Mesodermal cell (in vitro differentiated cells): ENCODE data around the gene DEGS2.

Experiments used
- H3K27ac ChIP-seq: 2 replicates; pipeline ENCODE4 v1.7.0; 2013; ENCODE audit warnings: mild to moderate bottlenecking, low read depth, low read length, moderate library complexity; ENCODE audit not compliant: severe bottlenecking
- H3K36me3 ChIP-seq: 2 replicates; pipeline ENCODE4 v1.7.1; 2013; ENCODE audit warnings: mild to moderate bottlenecking, low read length, moderate library complexity; ENCODE audit not compliant: control insufficient read depth, insufficient read depth
- H3K4me1 ChIP-seq: one replicate; pipeline ENCODE4 v1.7.1; 2013; ENCODE audit warnings: mild to moderate bottlenecking, low read length; ENCODE audit not compliant: insufficient read depth, control insufficient read depth, poor library complexity, severe bottlenecking
- H3K4me3 ChIP-seq: 2 replicates; pipeline ENCODE4 v1.7.0; 2013; ENCODE audit warnings: low read length, control low read depth, mild to moderate bottlenecking; ENCODE audit not compliant: insufficient read depth, poor library complexity, severe bottlenecking; ENCODE audit errors: extremely low read depth
- H3K9me3 ChIP-seq: 2 replicates; pipeline ENCODE4 v1.7.1; 2013; ENCODE audit warnings: mild to moderate bottlenecking, low read length, moderate library complexity; ENCODE audit not compliant: control insufficient read depth
- WGBS, 2 experiments: methylation state at CpG; one replicate each; pipeline ENCODE4 v1.1.5; 2013; ENCODE audit warnings: missing lambda C conversion rate in 2 of 2; ENCODE audit not compliant: insufficient coverage in 2 of 2; 5-methylcytosine and 5-hydroxymethylcytosine counted together

Gene DEGS2

GRCh38 chr14:100109594-100109955 lies 49.9 kb downstream of the DEGS2 start:
- no peaks in the 10 kb centered on the region for H3K9me3 ChIP-seq
- no peak overlapping the region for H3K4me3 ChIP-seq
- H3K27ac ChIP-seq, result no peak overlapping the region
- H3K36me3 ChIP-seq, result peaks cover 4% of the 10 kb centered on the region
- H3K4me1 ChIP-seq, result peaks cover 5% of the 10 kb centered on the region
- WGBS, 2 experiments, result 84 to 88% methylated on average over 6 to 8 of the region's 9 CpGs

GRCh38 chr14:100108840-100109593 lies 50.4 kb downstream of the DEGS2 start:
- Histone ChIP-seq H3K36me3 (peaks cover 4% of the 10 kb centered on the region), H3K4me1 (peaks cover 5% of the 10 kb centered on the region), H3K27ac (no peak overlapping the region), H3K4me3 (no peak overlapping the region), H3K9me3 (no peaks in the 10 kb centered on the region)
- 93 to 96% methylated on average over 8 to 9 of the region's 10 CpGs for WGBS, 2 experiments

GRCh38 chr14:100108042-100108825 lies 51.2 kb downstream of the DEGS2 start:
- no peak overlapping the region for H3K4me3 ChIP-seq
- no peaks in the 10 kb centered on the region for H3K9me3 ChIP-seq
- H3K4me1 ChIP-seq, result peaks cover 5% of the 10 kb centered on the region
- peaks cover 4% of the 10 kb centered on the region for H3K36me3 ChIP-seq
- 43 to 49% methylated on average over 12 to 13 of the region's 13 CpGs for WGBS, 2 experiments
- H3K27ac ChIP-seq, result no peak overlapping the region

GRCh38 chr14:100107236-100107635 lies 52.2 kb downstream of the DEGS2 start:
- Histone ChIP-seq H3K4me1 (peaks cover 3% of the 10 kb centered on the region), H3K9me3 (no peaks in the 10 kb centered on the region), H3K36me3 (peaks cover 4% of the 10 kb centered on the region), H3K4me3 (no peak overlapping the region), H3K27ac (no peak overlapping the region)
- WGBS, 2 experiments, result 96 to 97% methylated on average over 3 to 4 of the region's 5 CpGs

- WGBS, 2 experiments, result 87 to 97% methylated on average over 8 to 10 of the region's 17 CpGs
- H3K4me3 ChIP-seq, result no peak overlapping the region
- H3K4me1 ChIP-seq, result peaks cover 3% of the 10 kb centered on the region
- H3K36me3 ChIP-seq, result peaks cover 4% of the 10 kb centered on the region
- no peaks in the 10 kb centered on the region for H3K9me3 ChIP-seq
- H3K27ac ChIP-seq, result no peak overlapping the region
Observed at GRCh38 chr14:100106250-100107112, 53.0 kb downstream of the DEGS2 start.

- Histone ChIP-seq H3K4me3 (no peak overlapping the region), H3K4me1 (peaks cover 3% of the 10 kb centered on the region), H3K27ac (no peak overlapping the region), H3K9me3 (no peaks in the 10 kb centered on the region), H3K36me3 (peaks cover 9% of the 10 kb centered on the region)
- 94% methylated on average over 15 of the region's 16 CpGs for WGBS, 2 experiments
Observed at GRCh38 chr14:100105357-100106169, 53.9 kb downstream of the DEGS2 start.

GRCh38 chr14:100104523-100105300 lies 54.7 kb downstream of the DEGS2 start:
- 98 to 100% methylated on average over 3 to 5 of the region's 7 CpGs for WGBS, 2 experiments
- Histone ChIP-seq H3K27ac (no peak overlapping the region), H3K4me1 (peaks cover 3% of the 10 kb centered on the region), H3K36me3 (peaks cover 9% of the 10 kb centered on the region), H3K4me3 (no peak overlapping the region), H3K9me3 (no peaks in the 10 kb centered on the region)

GRCh38 chr14:100104006-100104352 lies 55.5 kb downstream of the DEGS2 start:
- Histone ChIP-seq H3K9me3 (no peaks in the 10 kb centered on the region), H3K4me3 (no peak overlapping the region), H3K4me1 (peaks cover 3% of the 10 kb centered on the region), H3K27ac (no peak overlapping the region), H3K36me3 (peaks cover 8% of the 10 kb centered on the region)
- WGBS, 2 experiments, result 94 to 100% methylated on average over 2 of the region's 4 CpGs

- Histone ChIP-seq H3K36me3 (peaks cover 13% of the 10 kb centered on the region), H3K27ac (no peak overlapping the region), H3K4me3 (no peak overlapping the region), H3K4me1 (peaks cover 3% of the 10 kb centered on the region), H3K9me3 (no peaks in the 10 kb centered on the region)
- WGBS, 2 experiments, result 94 to 95% methylated on average over 8 to 10 of the region's 10 CpGs
Observed at GRCh38 chr14:100103250-100104005, 56.0 kb downstream of the DEGS2 start.
